Activated naive CD8-positive, alpha-beta T cell treated with anti-CD3 and anti-CD28 coated beads, Interleukin-2, amount 10 ng/mL, durations not matched to agents 7 days and 5 days (primary cell): ENCODE measurements around the gene WFDC1. TPM values are rescaled to one million over a fixed set of nuclear protein-coding genes. Genes with fewer than 3 reads are reported as not detected.

Source experiments
- ATAC-seq: fragments of 150-1000 bp; cut with Tn5 transposase; one replicate; pipeline ENCODE4 v1.10.0; 2021; ENCODE audit warnings: low read depth, moderate library complexity
- POLR2A ChIA-PET: fragments of 350-600 bp; sonication (Branson Sonifier 250); formaldehyde crosslinking; loops from one replicate; lab custom pipeline; 2021; ENCODE audit warnings: antibody characterized with exemption; lab: Charles Lee
- DNase-seq: peaks from one replicate; pipeline ENCODE4 v3.0.0; 2021
- H3K27ac Mint-ChIP-seq: one replicate; pipeline ENCODE4 v1.8.0; 2022; ENCODE audit warnings: mild to moderate bottlenecking, mixed read lengths
- H3K27me3 Mint-ChIP-seq: one replicate; pipeline ENCODE4 v1.8.0; 2022; ENCODE audit warnings: mild to moderate bottlenecking, moderate library complexity, mixed read lengths
- H3K36me3 Mint-ChIP-seq: one replicate; pipeline ENCODE4 v1.8.0; 2021; ENCODE audit warnings: mild to moderate bottlenecking, mixed read lengths
- H3K4me1 Mint-ChIP-seq: one replicate; pipeline ENCODE4 v1.8.0; 2021; ENCODE audit warnings: mixed read lengths
- H3K4me3 Mint-ChIP-seq: one replicate; pipeline ENCODE4 v1.8.0; 2022; ENCODE audit warnings: mild to moderate bottlenecking, moderate library complexity, mixed read lengths
- H3K9me3 Mint-ChIP-seq: one replicate; pipeline ENCODE4 v1.8.0; 2021; ENCODE audit warnings: mixed read lengths
- total RNA-seq, 2 experiments: library from RNA; stranded (reverse); gene quantifications; one replicate each; pipeline ENCODE4 v1.2.3, GENCODE V29; 2021

WFDC1 gene
- total RNA-seq, 2 experiments from 2014 or later = not detected

- H3K9me3 Mint-ChIP-seq = peaks cover 5% of the 10 kb centered on the region
- H3K4me1 Mint-ChIP-seq = no peaks in the 10 kb centered on the region
- H3K27me3 Mint-ChIP-seq = peaks cover 14% of the 10 kb centered on the region
- POLR2A ChIA-PET = no interaction called here
- DNase-seq (no peak), ATAC-seq (no peak)
- H3K36me3 Mint-ChIP-seq = no peaks in the 10 kb centered on the region
- no peak overlapping the region for H3K27ac Mint-ChIP-seq
- H3K4me3 Mint-ChIP-seq = no peak overlapping the region
Measured at GRCh38 chr16:84318091-84318975, 23.7 kb downstream of the WFDC1 start.

GRCh38 chr16:84319146-84319760 lies 24.6 kb downstream of the WFDC1 start:
- peaks cover 7% of the 10 kb centered on the region for H3K27me3 Mint-ChIP-seq
- no peak overlapping the region for H3K4me3 Mint-ChIP-seq
- no peaks in the 10 kb centered on the region for H3K4me1 Mint-ChIP-seq
- ATAC-seq (no peak), DNase-seq (no peak)
- POLR2A ChIA-PET = no interaction called here
- H3K36me3 Mint-ChIP-seq = no peaks in the 10 kb centered on the region
- peaks cover 5% of the 10 kb centered on the region for H3K9me3 Mint-ChIP-seq
- no peak overlapping the region for H3K27ac Mint-ChIP-seq

- no peaks in the 10 kb centered on the region for H3K36me3 Mint-ChIP-seq
- peaks cover 2% of the 10 kb centered on the region for H3K27me3 Mint-ChIP-seq
- no peak overlapping the region for H3K27ac Mint-ChIP-seq
- POLR2A ChIA-PET = no interaction called here
- peaks cover 5% of the 10 kb centered on the region for H3K9me3 Mint-ChIP-seq
- H3K4me1 Mint-ChIP-seq = no peaks in the 10 kb centered on the region
- ATAC-seq (no peak), DNase-seq (no peak)
- H3K4me3 Mint-ChIP-seq = no peak overlapping the region
Measured at GRCh38 chr16:84320511-84320910, 25.8 kb downstream of the WFDC1 start.

- no peak overlapping the region for H3K4me3 Mint-ChIP-seq
- no peaks in the 10 kb centered on the region for H3K4me1 Mint-ChIP-seq
- no peak overlapping the region for H3K27ac Mint-ChIP-seq
- peaks cover 5% of the 10 kb centered on the region for H3K9me3 Mint-ChIP-seq
- DNase-seq (no peak), ATAC-seq (no peak)
- POLR2A ChIA-PET = no interaction called here
- H3K27me3 Mint-ChIP-seq = peaks cover 2% of the 10 kb centered on the region
- H3K36me3 Mint-ChIP-seq = no peaks in the 10 kb centered on the region
Measured at GRCh38 chr16:84321932-84322331, 27.3 kb downstream of the WFDC1 start.

- H3K9me3 Mint-ChIP-seq = peaks cover 4% of the 10 kb centered on the region
- no peaks in the 10 kb centered on the region for H3K4me1 Mint-ChIP-seq
- H3K27ac Mint-ChIP-seq = no peak overlapping the region
- no peak for DNase-seq
- no peak for ATAC-seq
- POLR2A ChIA-PET = no interaction called here
- H3K4me3 Mint-ChIP-seq = no peak overlapping the region
- peaks cover 2% of the 10 kb centered on the region for H3K27me3 Mint-ChIP-seq
- no peaks in the 10 kb centered on the region for H3K36me3 Mint-ChIP-seq
Measured at GRCh38 chr16:84322749-84323148, 28.1 kb downstream of the WFDC1 start.

- ATAC-seq (no peak), DNase-seq (no peak)
- Mint-ChIP-seq H3K4me3 (no peak overlapping the region), H3K4me1 (no peaks in the 10 kb centered on the region), H3K36me3 (no peaks in the 10 kb centered on the region), H3K27ac (no peak overlapping the region), H3K9me3 (peaks cover 3% of the 10 kb centered on the region), H3K27me3 (peaks cover 2% of the 10 kb centered on the region)
- POLR2A ChIA-PET = no interaction called here
Measured at GRCh38 chr16:84323606-84324005, 28.9 kb downstream of the WFDC1 start.

- H3K9me3 Mint-ChIP-seq = no peaks in the 10 kb centered on the region
- H3K27ac Mint-ChIP-seq = no peak overlapping the region
- no peak for ATAC-seq
- no peaks in the 10 kb centered on the region for H3K4me1 Mint-ChIP-seq
- H3K36me3 Mint-ChIP-seq = no peaks in the 10 kb centered on the region
- H3K4me3 Mint-ChIP-seq = no peak overlapping the region
- POLR2A ChIA-PET = no interaction called here
- DNase-seq = no peak
- peaks cover 2% of the 10 kb centered on the region for H3K27me3 Mint-ChIP-seq
Measured at GRCh38 chr16:84324434-84325262, 30.0 kb downstream of the WFDC1 start.

- Mint-ChIP-seq H3K36me3 (no peaks in the 10 kb centered on the region), H3K27ac (no peak overlapping the region), H3K9me3 (no peaks in the 10 kb centered on the region), H3K4me3 (no peak overlapping the region), H3K4me1 (no peaks in the 10 kb centered on the region), H3K27me3 (peaks cover 2% of the 10 kb centered on the region)
- no peak for ATAC-seq
- no peak for DNase-seq
- POLR2A ChIA-PET = no interaction called here
Measured at GRCh38 chr16:84326545-84326944, 31.9 kb downstream of the WFDC1 start.

- no peaks in the 10 kb centered on the region for H3K36me3 Mint-ChIP-seq
- H3K27ac Mint-ChIP-seq = no peak overlapping the region
- no peaks in the 10 kb centered on the region for H3K9me3 Mint-ChIP-seq
- no peaks in the 10 kb centered on the region for H3K4me1 Mint-ChIP-seq
- POLR2A ChIA-PET = no interaction called here
- no peak for DNase-seq
- no peak overlapping the region for H3K4me3 Mint-ChIP-seq
- H3K27me3 Mint-ChIP-seq = no peaks in the 10 kb centered on the region
- ATAC-seq = no peak
Measured at GRCh38 chr16:84327926-84328505, 33.3 kb downstream of the WFDC1 start.

GRCh38 chr16:84329016-84329415 lies 34.3 kb downstream of the WFDC1 start:
- no peaks in the 10 kb centered on the region for H3K9me3 Mint-ChIP-seq
- H3K27ac Mint-ChIP-seq = no peak overlapping the region
- no peak overlapping the region for H3K4me3 Mint-ChIP-seq
- no peaks in the 10 kb centered on the region for H3K4me1 Mint-ChIP-seq
- ATAC-seq = no peak
- POLR2A ChIA-PET = no interaction called here
- no peak for DNase-seq
- H3K36me3 Mint-ChIP-seq = no peaks in the 10 kb centered on the region
- H3K27me3 Mint-ChIP-seq = no peaks in the 10 kb centered on the region

GRCh38 chr16:84329843-84330684 lies 35.4 kb downstream of the WFDC1 start:
- POLR2A ChIA-PET = no interaction called here
- H3K27ac Mint-ChIP-seq = no peak overlapping the region

GRCh38 chr16:84330685-84331050 lies 36.0 kb downstream of the WFDC1 start:
- no peaks in the 10 kb centered on the region for H3K4me1 Mint-ChIP-seq

More at GRCh38 chr16:84329843-84330684, 35.4 kb downstream of the WFDC1 start:
- H3K27me3 Mint-ChIP-seq = no peaks in the 10 kb centered on the region
- DNase-seq (no peak), ATAC-seq (no peak)
- H3K4me3 Mint-ChIP-seq = no peak overlapping the region
- no peaks in the 10 kb centered on the region for H3K9me3 Mint-ChIP-seq
- H3K36me3 Mint-ChIP-seq = no peaks in the 10 kb centered on the region
- no peaks in the 10 kb centered on the region for H3K4me1 Mint-ChIP-seq

More at GRCh38 chr16:84330685-84331050, 36.0 kb downstream of the WFDC1 start:
- DNase-seq = no peak
- Mint-ChIP-seq H3K27me3 (no peaks in the 10 kb centered on the region), H3K27ac (no peak overlapping the region), H3K36me3 (no peaks in the 10 kb centered on the region), H3K4me3 (no peak overlapping the region), H3K9me3 (no peaks in the 10 kb centered on the region)
- no peak for ATAC-seq
- POLR2A ChIA-PET = no interaction called here
